HUES48 (cell line): ENCODE results near the gene MYH11.

Experiments
- H3K27ac ChIP-seq: one replicate; pipeline ENCODE4 v1.7.0; 2013; ENCODE audit warnings: low read depth, low read length, inconsistent platforms
- H3K27me3 ChIP-seq: 2 replicates; pipeline ENCODE4 v1.6.1; 2013; ENCODE audit warnings: mild to moderate bottlenecking, low read length; ENCODE audit not compliant: control insufficient read depth, insufficient read depth
- H3K36me3 ChIP-seq: 2 replicates; pipeline ENCODE4 v1.6.1; 2013; ENCODE audit warnings: low read length; ENCODE audit not compliant: control insufficient read depth, insufficient read depth
- H3K4me1 ChIP-seq: 2 replicates; pipeline ENCODE4 v1.6.1; 2013; ENCODE audit warnings: mild to moderate bottlenecking, low read length; ENCODE audit not compliant: control insufficient read depth, insufficient read depth
- H3K4me3 ChIP-seq: 2 replicates; pipeline ENCODE4 v1.5.1; 2013; ENCODE audit warnings: mild to moderate bottlenecking, low read depth, low read length
- H3K9ac ChIP-seq: 2 replicates; pipeline ENCODE4 v1.6.1; 2013; ENCODE audit warnings: mild to moderate bottlenecking, low read depth, low read length, moderate library complexity
- H3K9me3 ChIP-seq: 2 replicates; pipeline ENCODE4 v1.6.1; 2013; ENCODE audit warnings: low read length; ENCODE audit not compliant: control insufficient read depth, insufficient read depth

Gene MYH11

DNA sequence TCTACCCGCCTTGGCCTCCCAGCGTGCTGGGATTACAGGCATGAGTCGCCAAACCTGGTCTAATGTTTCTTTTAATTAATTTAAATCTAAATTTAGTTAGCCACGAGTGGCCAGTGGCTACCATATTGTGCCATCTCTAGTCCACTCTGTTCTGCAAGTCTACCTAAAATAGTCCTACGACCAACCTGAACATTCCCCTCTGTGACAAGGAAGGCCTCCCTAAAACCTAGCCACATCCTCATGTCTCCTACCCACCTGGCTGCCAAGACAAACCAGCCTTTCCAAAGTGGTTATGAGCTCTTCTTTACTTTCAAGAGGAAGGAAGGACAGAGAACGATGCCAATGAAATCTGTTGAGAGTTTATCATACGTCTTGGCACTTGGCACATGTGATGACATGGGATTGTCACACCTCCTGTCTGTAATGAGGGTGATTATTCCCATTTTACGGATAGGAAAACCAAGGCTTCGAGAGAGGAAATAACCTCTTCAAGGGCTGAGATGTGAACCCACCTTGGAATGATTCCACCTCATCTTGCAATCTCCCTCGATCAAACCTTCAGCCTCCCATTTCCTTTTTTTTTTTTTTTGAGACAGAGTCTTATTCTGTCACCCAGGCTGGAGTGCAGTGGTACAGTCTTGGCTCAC, 19.7 kb downstream of the MYH11 start:
- Histone ChIP-seq H3K9me3 (no peaks in the 10 kb centered on the region), H3K27me3 (no peaks in the 10 kb centered on the region), H3K36me3 (no peaks in the 10 kb centered on the region), H3K4me1 (no peaks in the 10 kb centered on the region), H3K9ac (no peak overlapping the region), H3K4me3 (no peak overlapping the region), H3K27ac (no peak overlapping the region)

DNA sequence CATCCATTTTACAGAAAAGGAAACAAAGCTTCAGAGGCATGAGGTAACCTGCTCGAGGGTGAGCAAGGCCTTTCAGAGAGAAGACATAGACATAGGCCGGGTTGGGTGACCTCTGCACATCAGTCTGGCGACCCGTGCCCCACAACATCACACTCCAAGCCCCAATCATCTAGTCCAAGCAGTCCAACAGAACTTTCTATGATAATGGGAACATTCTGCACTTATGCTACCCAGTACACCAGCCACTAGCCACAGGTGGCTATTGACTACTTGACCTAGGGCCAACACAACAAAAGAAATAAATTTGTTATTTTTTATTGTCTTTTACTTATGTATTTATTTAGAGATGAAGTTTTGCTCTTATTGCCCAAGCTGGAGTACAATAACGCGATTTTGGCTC, 20.8 kb downstream of the MYH11 start:
- H3K4me3 ChIP-seq = no peak overlapping the region
- no peak overlapping the region for H3K9ac ChIP-seq
- no peaks in the 10 kb centered on the region for H3K27me3 ChIP-seq
- no peaks in the 10 kb centered on the region for H3K36me3 ChIP-seq
- no peaks in the 10 kb centered on the region for H3K9me3 ChIP-seq
- H3K4me1 ChIP-seq = no peaks in the 10 kb centered on the region
- H3K27ac ChIP-seq = no peak overlapping the region

DNA sequence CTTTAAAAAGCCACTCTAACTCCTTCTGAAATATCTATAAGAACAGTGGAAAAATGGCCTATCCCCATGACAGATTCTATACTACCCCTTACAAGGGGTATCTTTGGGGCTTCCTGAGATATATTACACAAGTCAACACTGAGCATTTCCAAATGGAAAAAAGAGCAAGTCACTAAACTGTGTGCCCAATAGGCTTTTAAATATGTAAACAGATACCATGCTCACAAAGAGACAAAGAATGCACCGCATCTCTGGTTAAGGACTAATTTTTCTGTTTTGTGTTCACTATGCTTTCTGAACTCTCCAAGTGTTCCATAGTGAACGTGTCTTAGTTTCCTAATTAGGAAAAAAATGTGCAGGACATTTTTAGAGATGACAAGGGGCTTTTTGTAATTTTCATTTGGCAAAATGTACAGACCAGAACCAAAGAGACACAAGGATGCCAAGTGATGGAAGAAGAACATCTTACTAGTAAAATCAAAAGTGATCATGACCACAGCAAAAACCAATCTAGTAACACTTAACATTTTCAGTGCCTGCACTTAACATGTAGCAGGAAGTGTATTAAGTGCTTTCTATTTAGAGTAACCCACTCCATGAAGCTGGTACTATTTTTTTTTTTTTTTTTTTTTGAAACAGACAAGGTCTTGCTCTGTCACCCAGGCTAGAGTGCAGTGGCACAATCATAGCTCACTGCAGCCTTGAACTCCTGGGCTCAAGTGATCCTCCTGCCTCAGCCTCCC, 21.5 kb downstream of the MYH11 start:
- no peak overlapping the region for H3K4me3 ChIP-seq
- H3K27ac ChIP-seq = no peak overlapping the region
- H3K9ac ChIP-seq = no peak overlapping the region
- H3K27me3 ChIP-seq = no peaks in the 10 kb centered on the region
- H3K4me1 ChIP-seq = no peaks in the 10 kb centered on the region
- no peaks in the 10 kb centered on the region for H3K36me3 ChIP-seq
- H3K9me3 ChIP-seq = no peaks in the 10 kb centered on the region

DNA sequence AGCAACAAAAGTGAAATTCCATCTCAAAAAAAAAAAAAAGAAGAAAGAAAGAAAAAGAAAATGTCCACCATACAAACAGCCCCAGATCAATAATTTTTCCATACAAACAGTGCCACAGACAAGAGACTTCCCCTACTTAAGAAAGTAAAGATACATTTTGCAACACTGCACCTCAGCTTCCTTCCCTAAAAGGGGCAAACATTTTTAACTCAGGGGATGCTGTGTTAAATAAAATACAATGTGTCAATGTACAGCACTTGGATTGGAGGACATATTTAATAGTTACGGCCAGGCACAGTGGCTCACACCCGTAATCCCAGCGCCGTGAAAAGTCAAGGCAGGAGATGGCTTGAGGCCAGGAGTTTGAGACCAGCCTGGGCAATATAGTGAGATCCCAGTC, 22.3 kb downstream of the MYH11 start:
- H3K4me1 ChIP-seq = no peaks in the 10 kb centered on the region
- H3K9ac ChIP-seq = no peak overlapping the region
- no peaks in the 10 kb centered on the region for H3K36me3 ChIP-seq
- no peak overlapping the region for H3K27ac ChIP-seq
- H3K9me3 ChIP-seq = no peaks in the 10 kb centered on the region
- H3K4me3 ChIP-seq = no peak overlapping the region
- H3K27me3 ChIP-seq = no peaks in the 10 kb centered on the region

DNA sequence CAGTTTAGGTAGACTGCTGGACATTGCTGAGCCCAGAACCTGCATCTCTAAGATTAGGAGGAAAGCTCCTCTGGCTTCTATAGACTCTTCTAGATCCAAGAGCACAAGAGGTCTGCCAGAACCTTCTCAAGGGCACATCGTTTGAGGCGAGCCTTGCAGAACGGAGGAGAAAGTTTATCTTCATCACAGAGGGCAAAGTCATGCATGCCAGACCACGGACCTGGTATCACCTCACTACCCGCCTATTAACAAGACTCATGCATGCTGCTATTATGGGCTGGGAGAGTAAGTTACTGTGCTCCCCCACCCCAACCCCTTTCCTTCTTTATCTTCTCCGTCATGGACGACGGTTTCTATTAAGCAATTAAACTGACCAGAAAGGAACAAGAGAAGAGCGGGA, 23.3 kb downstream of the MYH11 start:
- Histone ChIP-seq H3K9me3 (no peaks in the 10 kb centered on the region), H3K4me3 (no peak overlapping the region), H3K4me1 (no peaks in the 10 kb centered on the region), H3K9ac (no peak overlapping the region), H3K27ac (no peak overlapping the region), H3K36me3 (no peaks in the 10 kb centered on the region), H3K27me3 (no peaks in the 10 kb centered on the region)

DNA sequence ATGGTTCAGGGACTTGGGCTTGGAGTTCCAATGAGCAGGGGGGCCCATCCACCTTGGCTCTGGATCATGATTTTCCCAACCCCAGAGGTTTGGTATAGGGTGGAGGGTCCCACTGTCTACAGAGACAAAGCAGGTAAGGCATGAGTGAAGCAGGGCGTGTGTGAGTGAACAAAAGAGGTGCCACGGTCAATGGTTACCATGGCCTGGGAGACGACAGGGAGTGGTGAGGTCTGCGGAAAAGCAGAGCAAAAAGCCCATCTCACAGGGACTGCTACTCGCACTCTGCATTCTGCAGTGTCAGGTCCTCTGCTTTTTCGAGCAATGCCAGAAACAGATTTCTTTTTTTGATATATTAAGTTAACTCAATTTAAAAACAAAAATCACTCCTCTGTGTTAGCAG, 24.6 kb downstream of the MYH11 start:
- Histone ChIP-seq H3K4me1 (no peaks in the 10 kb centered on the region), H3K36me3 (no peaks in the 10 kb centered on the region), H3K9ac (no peak overlapping the region), H3K4me3 (no peak overlapping the region), H3K27ac (no peak overlapping the region), H3K9me3 (no peaks in the 10 kb centered on the region), H3K27me3 (no peaks in the 10 kb centered on the region)

DNA sequence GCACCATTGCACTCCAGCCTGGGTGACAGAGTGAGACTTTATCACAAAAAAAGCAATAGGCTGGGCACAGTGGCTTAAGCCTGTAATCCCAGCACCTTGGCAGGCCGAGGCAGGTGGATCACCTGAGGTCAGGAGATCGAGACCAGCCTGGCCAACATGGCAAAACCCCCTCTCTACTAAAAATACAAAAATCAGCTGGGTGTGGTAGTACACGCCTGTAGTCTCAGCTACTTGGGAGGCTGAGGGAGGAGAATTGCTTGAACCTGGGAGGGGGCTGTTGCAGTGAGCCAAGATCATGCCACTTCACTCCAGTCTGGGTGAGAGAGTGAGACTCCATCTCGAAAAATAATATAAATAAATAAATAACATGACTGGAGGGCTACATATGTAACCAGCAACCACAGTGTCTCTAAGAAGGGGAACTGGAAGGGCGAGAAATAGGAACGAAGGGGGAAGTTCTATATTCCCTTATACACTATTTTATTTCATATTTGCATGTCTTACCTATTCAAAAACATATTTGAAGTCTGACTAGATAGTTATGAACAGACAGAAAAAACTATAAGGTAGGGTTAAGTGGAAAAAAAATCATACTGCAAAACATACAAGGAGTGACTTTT, 25.9 kb downstream of the MYH11 start:
- Histone ChIP-seq H3K27ac (no peak overlapping the region), H3K36me3 (no peaks in the 10 kb centered on the region), H3K27me3 (no peaks in the 10 kb centered on the region), H3K9ac (no peak overlapping the region), H3K9me3 (no peaks in the 10 kb centered on the region), H3K4me1 (no peaks in the 10 kb centered on the region), H3K4me3 (no peak overlapping the region)

DNA sequence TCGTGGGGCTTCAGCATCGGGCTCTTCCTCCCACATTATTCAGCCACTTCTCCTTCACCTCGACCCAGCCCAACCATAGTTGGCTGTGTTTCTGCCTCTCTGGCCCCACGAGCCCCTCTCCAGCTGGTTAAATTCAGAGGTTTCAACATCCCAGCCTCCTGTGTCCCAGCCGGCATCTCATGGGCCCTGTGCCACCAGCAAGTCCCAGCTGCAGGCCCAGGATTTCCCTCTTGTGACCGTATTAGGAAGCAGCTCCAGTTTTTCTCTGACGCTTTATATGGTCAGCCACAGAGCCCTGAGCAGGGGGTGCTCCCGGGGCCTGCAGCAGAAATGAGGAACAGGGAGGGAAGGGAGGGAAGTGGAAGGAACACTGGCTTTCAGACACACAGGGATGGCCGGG, 27.4 kb downstream of the MYH11 start:
- Histone ChIP-seq H3K36me3 (no peaks in the 10 kb centered on the region), H3K9me3 (no peaks in the 10 kb centered on the region), H3K4me3 (no peak overlapping the region), H3K27ac (no peak overlapping the region), H3K4me1 (no peaks in the 10 kb centered on the region), H3K27me3 (no peaks in the 10 kb centered on the region), H3K9ac (no peak overlapping the region)

DNA sequence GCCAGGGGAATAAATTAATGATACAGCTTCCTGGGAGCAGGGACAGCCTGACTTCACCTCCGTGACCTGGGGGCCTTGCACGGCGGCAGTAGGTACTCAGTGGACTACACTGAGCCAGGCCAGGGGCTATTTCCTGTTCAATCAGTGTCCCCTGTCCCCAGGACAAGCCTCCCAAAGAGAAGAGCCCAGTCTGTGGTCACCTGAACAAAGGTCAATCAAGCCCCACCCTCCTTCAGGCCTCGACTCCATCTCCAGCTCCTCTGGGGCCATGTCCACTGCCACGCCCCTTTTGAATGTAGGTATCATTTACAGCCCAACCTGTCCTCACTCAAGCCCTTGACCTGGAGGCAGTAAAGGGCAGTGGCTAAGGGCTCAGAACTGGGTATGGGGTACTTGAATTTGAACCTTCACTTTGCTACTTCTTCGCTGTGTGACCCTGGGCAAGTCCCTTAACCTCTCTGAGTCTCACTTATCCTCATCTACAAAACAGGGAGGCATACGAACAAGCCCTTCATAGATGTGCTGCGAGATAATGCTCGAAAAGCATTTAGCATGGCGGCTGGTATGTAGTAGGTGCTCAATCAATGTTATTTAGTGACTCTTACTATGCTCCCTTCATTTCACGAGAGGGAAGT, 29.0 kb downstream of the MYH11 start:
- Histone ChIP-seq H3K36me3 (no peaks in the 10 kb centered on the region), H3K27me3 (no peaks in the 10 kb centered on the region), H3K27ac (no peak overlapping the region), H3K4me3 (no peak overlapping the region), H3K9me3 (no peaks in the 10 kb centered on the region), H3K4me1 (no peaks in the 10 kb centered on the region), H3K9ac (no peak overlapping the region)

DNA sequence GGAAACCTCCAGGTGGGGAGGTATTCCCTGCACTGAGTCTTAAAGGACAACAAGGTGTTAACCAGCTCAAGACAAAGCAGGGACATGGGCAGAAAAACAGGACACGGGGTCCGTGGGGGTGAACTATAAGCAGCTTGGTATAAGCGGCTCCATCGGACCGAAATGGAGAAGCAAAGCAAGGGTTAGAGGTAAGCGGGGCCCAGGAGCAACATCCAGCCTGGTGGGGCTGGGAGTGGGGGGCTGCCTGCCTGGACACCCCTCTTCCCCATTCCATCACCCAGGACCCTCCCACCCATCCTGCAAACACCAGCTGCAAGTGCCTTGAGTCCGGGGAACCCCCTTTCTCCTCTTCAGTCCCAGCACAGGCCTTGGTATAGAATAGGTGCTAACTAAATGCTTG, 29.5 kb downstream of the MYH11 start:
- no peaks in the 10 kb centered on the region for H3K36me3 ChIP-seq
- H3K4me1 ChIP-seq = no peaks in the 10 kb centered on the region
- H3K4me3 ChIP-seq = no peak overlapping the region

DNA sequence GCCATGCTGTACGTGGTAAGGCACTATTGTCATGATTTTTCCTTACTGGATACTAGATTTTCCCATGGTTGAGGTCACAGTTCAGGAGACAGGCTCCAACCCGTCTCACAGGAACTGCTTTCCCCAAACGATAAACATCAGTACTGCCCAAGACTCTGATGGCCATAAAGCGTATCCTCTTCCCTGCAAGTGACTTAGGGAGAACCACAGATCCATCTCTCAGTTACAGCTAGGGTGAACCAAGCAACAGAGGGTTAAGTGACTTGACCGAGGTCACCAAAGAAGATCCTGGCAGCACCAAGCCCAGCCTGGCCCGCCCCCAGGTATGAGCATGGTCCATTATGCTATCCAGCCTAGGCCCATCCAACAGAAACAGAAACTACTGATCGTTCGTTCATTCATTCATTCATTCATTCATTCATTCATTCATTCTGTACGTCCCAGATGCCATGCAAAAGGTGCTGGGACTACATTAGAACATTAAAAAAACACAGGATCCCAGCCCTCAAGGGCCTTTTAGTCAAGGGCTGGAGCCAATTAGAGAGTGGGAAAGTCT, 31.0 kb downstream of the MYH11 start:
- Histone ChIP-seq H3K4me1 (no peaks in the 10 kb centered on the region), H3K4me3 (no peak overlapping the region), H3K27ac (no peak overlapping the region), H3K9ac (no peak overlapping the region), H3K9me3 (no peaks in the 10 kb centered on the region), H3K27me3 (no peaks in the 10 kb centered on the region), H3K36me3 (no peaks in the 10 kb centered on the region)

More for the DNA sequence above, 29.5 kb downstream of the MYH11 start:
- Histone ChIP-seq H3K27me3 (no peaks in the 10 kb centered on the region), H3K9ac (no peak overlapping the region), H3K27ac (no peak overlapping the region), H3K9me3 (no peaks in the 10 kb centered on the region)
